Prostate gland (tissue), 2 donors: ENCODE data around the gene PRR9.

Experiments used
- POLR2A ChIP-seq: fragments of 450-650 bp; IDR thresholded peaks from one replicate; pipeline ENCODE4 v1.6.1; 2016; ENCODE audit warnings: antibody characterized with exemption, mild to moderate bottlenecking
- TF ChIP-seq, protein P1 (sequence below), 4 experiments: fragments of 200-600 bp in 2 of 4; fragments of 450-650 bp in 2 of 4; sonication (generic) in 2 of 4; IDR thresholded peaks; 1 replicate in 3 of 4; 2 replicates in 1 of 4; pipeline ENCODE4 v1.5.1; 2016 to 2019; ENCODE audit warnings: antibody characterized with exemption in 4 of 4, mild to moderate bottlenecking in 2 of 4, moderate library complexity in 2 of 4

DNA sequence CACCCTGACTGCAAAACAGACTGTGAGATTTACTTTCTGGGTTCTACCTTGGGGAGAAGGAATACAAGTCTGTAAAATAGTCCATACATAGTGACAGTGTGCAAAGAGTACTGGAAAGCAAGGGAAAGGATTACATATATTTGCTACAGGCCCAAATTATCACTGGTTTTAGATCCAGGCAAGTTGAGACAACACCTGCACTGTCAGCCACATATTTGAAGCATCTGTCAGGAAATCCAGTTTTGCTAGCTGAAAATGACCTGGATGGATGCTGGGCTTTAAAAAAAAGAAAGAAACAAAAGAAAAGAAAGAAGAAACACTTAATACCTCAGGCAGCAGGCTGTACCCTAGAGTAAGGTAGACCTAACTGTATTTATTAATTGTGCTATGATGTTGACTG is 42.8 kb upstream of the PRR9 start:
- TF ChIP-seq POLR2A, result no peak
- TF ChIP-seq, protein P1, sequence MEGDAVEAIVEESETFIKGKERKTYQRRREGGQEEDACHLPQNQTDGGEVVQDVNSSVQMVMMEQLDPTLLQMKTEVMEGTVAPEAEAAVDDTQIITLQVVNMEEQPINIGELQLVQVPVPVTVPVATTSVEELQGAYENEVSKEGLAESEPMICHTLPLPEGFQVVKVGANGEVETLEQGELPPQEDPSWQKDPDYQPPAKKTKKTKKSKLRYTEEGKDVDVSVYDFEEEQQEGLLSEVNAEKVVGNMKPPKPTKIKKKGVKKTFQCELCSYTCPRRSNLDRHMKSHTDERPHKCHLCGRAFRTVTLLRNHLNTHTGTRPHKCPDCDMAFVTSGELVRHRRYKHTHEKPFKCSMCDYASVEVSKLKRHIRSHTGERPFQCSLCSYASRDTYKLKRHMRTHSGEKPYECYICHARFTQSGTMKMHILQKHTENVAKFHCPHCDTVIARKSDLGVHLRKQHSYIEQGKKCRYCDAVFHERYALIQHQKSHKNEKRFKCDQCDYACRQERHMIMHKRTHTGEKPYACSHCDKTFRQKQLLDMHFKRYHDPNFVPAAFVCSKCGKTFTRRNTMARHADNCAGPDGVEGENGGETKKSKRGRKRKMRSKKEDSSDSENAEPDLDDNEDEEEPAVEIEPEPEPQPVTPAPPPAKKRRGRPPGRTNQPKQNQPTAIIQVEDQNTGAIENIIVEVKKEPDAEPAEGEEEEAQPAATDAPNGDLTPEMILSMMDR (IDR thresholded peaks at IDR 0.05), result no peak
